ENCODE data around the gene SYTL2.
"Not testable (repeated sequence)": the region's sequence is repeated elsewhere in the genome, so short reads cannot be mapped to it uniquely, and the experiment has no call there.

Gene SYTL2

DNA sequence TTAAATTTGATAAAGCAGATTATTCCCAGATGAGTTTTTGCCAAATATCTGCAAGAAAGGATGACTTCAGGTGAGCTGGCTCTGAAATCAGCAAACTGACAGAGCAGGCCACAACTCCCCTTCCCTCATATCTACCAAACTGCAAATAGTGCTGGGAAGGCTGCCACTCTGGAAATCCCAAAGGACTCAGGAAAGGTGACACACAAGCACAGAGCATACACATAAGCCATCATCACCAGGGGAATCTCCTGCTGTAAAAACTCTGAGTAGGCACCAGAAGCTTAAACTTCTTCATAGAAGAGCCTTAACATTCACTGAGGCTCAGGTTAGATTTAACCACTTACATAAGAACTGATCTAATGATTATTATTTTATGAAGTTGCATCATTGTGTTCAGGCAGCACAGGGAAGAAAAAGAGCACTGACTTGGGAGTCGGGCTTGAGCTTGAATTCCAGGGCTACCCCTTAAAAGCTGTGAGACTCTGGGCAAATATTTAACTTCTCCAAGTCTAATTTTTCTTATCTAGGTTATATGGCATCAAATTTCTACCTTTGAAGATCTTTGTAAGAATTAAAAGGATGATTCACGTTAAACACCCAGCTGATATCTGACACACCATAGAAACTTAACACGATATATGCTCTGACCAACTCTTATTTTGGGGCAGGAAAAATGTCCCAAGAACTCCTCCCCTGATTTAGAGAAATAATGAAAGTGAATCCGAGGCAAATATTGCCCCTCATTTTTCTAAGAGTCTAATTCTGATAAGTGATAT is 15.0 kb downstream of the SYTL2 start:
- no peak for DNase-seq (ENCODE audit: low read depth)

DNA sequence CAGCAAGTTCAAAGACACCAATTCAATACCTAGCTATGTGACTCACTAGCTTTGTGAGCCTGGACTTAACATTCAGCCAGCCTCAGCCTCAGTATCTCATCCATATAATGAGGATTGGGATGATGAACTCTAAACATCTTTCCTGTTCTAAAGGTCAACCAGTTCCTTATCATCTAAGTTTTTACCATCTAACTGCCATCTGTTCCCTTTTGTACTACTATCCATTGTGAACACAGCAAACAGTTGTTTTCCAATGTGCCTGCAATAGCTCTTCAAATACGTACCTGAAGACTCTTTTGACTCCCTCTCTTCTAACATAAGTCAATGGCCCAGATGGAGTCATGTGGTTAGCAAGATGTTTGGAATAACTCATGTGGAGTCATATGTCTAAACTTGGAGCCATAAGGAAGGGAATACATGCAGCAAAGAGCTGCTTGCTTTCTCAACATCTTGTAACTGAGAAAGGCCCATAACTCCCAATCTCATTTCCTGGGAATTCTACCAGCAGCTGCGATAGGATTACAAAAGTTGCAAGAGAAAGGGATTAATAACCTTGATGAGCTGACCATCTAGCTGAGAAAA is 19.4 kb downstream of the SYTL2 start:
- DNase-seq (ENCODE audit: low read depth), result no peak

DNA sequence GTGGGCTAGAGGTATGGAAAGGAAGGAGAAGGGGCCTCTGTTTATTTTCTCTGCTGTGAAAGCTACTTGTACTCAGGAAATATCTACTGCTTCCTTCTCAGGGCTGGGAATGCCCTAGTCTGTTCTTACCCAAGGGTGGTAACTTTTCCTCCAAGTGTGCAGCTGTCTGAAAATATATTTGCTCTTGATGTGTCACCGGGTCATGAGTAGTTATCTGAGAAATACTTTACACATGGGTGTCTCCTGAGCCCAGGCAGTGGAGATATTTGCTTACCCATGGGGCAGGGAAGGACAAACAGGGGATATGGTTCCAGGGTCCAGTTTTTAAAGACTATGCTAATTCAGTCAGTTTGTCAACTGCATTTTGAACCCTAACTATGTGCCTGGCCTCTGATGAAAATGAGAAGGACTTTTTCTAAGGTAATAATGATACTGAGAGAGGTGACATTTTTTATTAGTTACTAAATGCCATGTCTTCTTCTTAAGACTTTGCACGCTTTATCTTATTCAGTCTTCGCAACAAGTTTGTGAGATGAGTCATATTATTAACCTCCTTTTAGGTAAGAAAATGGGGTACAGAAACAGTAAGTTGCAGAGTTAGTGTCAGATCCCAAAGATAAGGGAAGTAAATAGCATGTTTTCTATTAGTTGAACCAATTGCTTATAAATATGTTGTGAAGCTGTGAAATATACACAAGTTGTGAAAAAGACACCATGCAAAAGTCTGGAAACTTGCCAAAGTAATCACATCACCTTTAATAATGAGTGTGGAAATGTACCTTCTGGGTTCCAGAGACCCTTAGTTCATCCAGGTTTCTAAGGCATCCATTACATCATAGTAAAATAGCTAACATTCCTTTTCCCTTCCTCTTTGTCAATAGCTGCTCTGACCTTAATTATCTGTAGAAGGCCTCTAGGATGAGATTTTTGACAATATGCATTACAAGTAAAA is 22.9 kb downstream of the SYTL2 start:
- DNase-seq (ENCODE audit: low read depth), result no peak

DNA sequence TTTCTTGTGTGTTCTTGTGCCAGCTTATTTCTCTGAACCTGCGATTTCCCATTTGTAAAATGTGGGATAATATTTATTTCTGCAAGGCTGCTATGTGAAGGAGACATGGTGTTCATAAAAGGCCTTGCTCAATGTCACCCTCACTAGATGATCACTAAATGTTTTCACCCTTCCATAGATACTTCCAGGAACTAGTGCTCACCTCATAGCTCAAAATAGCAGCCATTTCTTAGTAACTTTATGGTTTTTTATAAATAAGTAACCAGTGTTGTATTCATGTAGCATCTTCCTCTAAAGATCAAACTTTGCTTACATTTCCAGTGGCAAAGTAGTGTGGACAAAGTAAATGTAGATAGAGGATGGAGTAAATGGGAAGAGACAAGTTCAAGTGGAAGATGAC is 23.8 kb downstream of the SYTL2 start:
- DNase-seq (ENCODE audit: low read depth), result no peak

DNA sequence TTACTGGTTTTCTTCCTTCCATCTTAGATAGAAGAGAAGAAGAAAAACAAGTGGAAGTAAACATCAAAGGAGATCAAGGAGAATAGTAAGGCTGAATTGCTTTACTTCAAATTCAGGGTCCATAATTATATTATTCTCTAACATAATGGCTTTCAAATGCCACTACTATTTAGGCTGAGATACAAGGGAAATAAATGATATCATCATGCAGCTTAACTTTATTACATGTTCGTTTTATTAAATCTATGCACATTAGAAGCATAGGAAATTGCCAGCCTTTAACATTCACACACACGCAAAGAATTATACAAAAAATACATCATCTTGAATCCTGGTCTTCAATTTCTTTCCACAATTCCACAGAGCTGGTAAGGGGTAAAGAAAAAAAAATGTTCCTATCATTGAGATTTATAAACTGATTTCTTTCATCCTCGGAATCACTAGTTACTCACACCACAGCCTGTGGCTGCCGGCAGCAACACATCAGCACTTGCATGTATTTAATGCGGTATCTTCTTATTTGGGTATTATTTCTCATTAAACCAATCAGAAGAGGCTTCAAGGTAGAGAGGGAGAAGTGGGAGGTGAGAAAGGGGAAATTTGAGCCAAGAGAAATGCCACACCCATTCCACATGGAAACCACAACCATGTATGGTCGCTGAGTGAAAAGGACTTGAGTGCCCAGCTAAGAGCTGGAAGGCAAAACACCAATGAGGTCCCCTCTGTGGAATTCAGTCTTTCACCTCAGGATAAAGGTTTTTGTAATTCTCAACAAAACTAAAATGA is 26.3 kb downstream of the SYTL2 start:
- no peak for DNase-seq (ENCODE audit: low read depth)

DNA sequence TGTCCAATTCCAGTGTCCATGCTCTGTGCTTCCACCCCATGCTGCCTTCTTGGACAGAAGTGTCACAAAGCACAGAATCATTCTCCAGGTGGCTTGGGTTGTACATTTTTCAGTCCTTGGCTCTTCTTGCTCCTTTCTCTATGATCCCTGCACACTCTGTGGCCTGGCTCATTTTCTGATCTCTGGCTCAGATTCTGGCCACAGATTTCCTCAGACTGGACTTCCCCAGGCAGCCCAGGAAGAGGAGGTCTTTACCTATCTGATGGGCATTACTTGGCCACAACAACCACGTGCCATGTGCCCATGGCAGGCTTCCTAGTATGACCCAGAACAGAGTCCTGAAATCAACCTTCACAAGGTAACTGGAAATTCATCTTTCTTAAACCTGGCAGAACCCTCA is 27.2 kb downstream of the SYTL2 start:
- DNase-seq (ENCODE audit: low read depth), result no peak

DNA sequence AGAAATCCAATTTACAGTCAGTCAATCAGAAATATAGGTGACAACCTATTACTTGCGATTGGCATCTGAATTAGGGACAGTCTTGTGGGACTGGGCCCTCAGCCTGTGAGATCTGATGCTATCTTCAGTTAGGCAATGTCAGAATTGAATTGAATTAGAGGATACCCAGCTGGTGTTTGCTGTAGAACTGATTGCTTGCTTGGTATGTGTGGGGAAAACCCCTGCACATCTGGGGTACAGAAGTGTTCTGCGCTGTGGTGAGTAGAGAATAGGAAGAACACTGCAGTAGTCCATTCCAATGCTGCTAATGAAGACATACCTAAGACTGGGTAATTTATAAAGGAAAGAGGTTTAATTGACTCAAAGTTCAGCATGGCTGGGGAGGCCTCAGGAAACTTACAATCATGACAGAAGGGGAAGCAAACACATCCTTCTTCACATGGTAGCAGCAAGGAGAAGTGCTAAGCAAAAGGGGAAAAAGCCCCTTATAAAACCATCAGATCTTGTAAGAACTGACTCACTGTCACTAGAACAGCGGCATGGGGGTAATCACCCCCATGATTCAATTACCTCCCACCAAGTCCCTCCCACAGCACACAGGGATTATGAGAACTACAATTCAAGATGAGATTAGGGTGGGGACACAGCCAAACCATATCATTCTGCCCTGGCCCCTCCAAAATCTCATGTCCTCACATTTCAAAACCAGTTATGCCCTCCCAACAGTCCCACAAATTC is 30.0 kb downstream of the SYTL2 start:
- DNase-seq (ENCODE audit: low read depth), result not testable (repeated sequence)

DNA sequence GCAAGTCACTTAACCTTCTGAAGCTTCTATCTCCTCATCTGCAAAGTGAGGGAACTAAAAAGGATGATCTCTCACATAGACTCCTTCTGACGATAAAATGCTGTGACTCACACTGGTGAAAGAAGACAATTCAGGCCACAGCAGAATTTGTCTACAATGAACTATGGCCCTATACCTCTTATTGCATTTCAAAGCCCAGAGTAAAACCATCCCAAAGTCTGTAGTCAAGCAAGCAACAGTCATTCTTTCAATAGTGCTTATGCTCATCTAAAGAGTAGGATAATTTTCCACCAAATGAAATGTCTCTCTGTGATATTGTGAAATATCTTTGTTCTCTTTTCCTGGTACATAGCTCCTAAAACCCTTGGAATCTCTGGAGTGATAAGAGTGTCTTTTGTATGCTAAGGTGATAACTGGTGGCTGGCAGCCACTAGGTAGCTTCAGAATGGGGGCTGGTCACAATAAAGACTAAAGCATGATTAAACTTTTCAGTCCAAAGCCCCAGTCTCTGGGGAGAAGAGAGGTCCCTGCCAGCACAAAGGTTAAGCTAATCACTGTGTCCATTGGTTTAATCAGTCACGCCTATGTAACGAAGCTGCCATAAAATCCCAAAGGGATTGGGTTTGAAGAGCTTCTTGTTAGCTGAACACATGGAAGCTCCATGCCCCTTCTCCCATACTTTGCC is 30.8 kb downstream of the SYTL2 start:
- DNase-seq (ENCODE audit: low read depth), result no peak

DNA sequence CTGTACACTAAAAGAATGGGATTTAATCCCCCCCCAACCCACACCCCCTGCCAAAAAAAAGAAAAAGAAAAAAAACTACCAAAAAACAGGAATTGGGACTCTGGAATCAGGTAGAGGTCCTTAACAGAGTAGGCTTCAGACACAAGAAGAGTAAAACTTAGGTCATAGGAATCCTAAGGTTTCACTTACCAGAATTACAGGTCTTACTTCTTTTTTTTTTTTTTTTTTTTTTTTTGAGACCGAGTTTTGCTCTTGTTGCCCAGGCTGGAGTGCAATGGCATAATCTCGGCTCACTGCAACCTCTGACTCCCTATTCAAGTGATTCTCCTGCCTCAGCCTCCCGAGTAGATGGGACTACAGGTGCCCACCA is 33.4 kb downstream of the SYTL2 start:
- DNase-seq (ENCODE audit: low read depth), result not testable (repeated sequence)

DNA sequence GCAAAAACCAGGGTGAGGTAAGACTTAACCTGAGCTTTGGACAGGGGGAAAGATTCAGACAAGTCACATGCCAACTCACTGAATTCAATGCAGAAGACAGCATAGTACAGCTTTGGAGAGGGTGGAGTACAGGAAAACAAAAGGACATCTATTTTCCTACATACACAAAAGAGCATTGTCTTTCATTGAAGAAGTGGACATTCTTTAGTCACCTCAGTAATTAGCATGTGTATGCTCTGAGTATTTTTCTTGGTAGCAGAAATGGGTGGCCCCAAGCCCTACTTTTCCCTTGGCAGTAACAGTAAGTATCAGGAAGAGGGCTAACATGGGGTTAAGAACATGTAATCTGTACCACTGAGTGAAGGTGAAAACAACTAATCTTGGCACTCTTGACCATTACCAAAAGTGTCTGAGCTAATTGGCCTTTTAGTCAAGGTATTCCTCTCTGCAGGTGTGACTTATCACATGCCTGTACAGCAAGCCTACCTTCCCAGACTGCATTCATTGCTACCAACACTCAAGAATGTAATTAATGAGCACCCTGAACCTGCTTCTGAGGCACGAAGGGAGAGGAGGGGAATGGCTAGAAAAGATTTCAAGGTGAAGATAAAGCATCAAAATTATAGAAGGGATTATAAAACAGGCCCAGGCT is 33.9 kb downstream of the SYTL2 start:
- DNase-seq (ENCODE audit: low read depth), result no peak

DNA sequence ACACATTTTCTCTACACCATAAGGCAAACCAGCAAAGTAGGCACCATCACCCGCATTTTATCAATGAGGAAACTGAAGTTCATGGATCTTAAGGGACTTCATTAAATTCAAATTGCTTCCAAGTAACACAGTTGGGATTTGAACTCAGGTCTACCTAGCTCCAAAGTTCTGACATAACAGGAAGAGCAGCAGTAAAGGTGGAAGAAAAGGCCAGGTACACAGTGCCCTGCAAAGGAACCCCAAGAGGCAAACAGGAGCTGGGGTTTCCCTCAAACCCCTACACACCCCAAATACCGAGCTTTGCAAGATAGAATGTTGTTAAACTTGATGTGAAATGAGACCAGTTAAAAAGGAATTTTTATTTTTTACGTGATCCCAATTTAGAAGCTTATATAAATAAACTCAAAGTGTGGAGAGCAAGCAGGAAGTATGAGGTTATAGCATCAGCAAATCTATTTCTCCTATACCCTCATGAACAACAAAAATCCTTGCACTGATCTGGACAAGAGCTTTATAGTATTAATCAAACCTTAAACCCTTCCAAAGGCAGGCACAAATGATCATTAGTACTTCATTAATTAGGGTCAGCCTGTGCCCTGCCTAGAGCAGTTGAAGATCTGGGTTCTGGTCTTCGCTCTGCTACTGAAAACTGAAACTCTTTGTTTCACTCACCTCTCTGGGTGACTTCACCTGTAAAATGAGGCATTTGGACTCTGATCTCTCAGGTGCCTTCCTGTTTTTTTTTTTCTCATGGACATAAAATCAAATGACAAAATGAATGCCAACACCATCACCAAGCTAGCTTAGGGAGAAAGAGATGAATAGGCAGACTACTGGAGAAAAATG is 36.5 kb downstream of the SYTL2 start:
- no peak for DNase-seq (ENCODE audit: low read depth)

DNA sequence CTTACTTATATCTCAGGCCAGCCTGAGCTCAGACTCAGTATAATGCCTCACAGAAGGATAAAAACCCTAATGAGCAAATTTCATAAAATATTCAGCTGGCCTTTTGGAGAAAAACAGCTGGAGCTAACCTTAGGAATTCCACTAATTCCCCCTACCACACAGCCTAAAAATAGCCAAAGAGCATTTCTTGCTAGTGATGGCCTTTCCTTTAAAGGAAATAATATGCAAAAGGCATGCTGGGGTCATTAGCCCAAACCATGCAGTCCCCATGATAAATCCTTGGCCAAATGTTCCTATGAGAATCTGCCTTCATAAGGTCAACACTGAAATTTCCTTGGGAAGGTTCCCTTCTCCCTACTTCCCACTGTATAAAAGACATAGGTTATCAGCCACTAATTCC is 38.2 kb downstream of the SYTL2 start:
- no peak for DNase-seq (ENCODE audit: low read depth)

DNA sequence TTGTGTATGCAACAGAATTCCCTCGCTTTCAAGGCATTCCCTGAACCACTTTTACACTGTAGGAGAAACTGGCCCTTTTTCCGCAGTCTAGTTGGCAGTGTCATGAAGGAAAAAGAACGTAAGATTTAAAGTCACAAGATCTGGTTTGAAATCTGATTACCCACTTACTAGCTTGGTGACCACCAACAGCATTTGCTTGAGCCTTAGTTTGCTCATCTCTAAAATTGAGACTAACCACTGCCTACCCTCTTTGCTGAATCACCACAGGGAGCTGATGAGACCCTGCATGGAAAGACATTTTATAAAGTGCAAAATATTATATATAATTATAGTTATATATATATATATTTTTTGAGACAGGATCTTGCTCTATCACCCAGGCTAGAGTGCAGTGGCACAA is 39.4 kb downstream of the SYTL2 start:
- DNase-seq (ENCODE audit: low read depth), result no peak

DNA sequence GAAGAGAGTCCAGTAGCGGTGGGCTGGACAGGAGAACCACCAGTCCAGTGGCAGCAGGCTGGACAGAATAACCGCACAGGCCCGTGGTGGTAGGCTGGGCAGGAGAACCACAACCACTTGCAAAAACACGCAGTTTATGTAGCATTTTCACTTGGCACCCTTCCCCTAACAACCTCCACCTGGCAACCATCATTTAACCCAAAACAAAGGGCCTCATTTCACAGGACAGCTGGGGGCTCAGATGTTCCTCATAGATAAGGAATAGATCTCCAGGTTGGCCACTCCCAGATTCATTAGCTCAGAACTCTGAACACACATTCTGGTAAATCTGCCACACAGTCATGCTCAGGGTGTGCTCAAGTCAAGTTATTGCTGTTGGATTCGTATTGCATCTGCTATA is 41.2 kb downstream of the SYTL2 start:
- DNase-seq (ENCODE audit: low read depth), result no peak

DNA sequence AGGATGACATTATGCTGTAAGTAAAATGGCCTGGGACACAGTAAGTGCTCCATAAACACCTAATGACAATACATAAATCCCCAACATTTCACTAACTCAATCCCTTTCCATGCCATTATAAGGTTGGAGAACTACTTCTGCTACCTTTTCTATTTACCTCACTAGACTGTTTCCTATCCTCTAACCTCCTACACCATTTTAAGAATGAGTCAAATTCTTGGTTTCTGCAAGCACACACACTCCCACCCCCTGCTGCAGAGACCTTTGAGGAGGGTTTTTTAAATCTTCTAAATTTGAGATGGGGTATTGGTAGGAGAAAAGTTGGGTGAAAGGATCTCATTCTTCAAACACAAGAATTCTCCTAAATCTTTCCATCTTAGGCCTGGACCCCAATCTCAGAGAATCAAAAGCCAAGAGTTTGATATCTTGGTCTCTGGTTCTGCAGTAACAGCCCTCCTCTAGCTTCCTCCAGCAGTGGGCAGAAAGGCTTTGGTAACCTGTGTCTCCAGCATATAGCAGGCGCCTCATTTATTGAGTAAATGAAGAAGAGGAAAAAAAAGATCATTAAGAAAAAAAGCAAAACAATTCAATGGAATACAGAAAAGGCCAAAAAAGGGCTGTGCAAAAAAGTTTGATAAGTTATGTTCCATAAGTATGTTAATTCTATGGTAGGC is 42.3 kb downstream of the SYTL2 start:
- DNase-seq (ENCODE audit: low read depth), result no peak

DNA sequence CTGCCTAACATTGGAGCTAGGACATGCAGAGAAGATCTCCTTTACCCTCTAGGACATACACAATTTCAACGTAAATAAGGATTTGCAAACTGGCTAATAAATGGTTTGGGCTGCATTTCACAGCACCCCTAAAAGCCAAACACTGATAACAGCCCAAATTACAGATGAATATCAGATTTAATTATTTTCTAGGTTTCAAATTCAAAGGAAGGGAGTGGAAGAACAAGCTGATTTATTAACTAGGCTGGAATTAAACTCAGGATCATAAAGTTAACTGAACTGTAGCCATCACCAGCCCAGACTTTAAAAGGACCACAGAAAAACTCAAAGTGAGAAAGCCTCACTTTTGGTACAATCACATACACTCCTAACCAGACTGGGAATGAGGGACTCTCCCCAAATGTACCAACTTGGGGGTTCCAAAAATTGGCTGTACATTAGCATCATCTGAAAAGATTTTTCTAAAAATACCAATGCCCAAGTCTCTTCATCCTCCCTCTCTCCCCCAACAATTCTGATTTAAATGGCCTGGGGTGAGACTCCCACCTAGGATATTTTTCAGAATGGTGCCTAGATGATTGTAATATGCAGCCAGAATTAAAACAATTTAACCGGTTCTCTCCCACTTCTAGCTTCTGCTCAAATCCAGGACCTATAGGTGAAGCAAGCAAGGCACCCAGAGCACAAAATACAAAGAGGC is 43.5 kb downstream of the SYTL2 start:
- no peak for DNase-seq (ENCODE audit: low read depth)

DNA sequence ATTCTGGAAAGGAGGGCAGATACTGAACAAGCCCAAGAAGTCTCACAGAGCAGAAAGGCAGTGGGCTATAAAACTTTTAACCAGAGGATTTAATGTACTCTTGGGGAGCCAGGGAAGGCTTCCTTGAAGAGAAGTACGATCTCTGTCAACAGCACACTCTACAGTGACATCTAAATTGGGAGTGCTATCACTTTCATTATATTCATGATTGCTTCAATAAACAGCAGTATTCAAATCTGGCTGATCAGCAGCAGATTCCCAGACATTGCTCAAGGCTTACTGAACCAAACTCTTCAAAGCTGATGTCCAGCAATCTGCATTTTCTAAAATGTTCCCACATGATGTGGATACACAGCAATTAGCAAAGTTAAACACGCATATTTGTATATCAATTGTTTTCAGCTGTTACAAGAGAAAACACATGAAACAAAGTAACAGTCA is 44.2 kb downstream of the SYTL2 start:
- no peak for DNase-seq (ENCODE audit: low read depth)

DNA sequence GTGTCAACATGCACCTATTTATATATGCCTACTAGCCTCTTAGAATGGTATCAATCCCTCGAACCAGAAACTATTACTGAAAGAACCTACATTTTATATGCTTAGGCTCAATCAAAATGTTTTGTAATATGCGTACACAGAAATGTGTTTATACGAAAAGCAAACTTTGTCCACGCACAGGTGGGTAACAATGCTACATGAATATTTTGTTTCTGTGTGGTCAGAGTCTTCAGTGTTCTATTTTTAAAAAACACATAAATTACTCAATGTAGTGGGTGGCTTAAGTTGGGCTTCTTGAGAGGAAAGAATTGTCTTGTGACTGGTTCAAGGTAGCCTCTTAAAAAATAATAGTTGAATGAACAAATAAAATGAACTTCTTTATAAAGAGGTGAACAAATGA is 46.1 kb downstream of the SYTL2 start:
- no peak for DNase-seq (ENCODE audit: low read depth)

Measured in CMK (cell line).